ENCODE measurements around the gene WFIKKN1. TPM values are rescaled to one million over a fixed set of nuclear protein-coding genes. Genes with fewer than 3 reads are reported as not detected.

The WFIKKN1 gene
- total and polyA plus RNA-seq, 2 of the 13 experiments (the other 11 are each of a cell fraction or from before 2014, with no cell fraction given) = 1.7 to 4.9 TPM

GRCh38 chr16:630249-630814 lies 453 bp upstream of the WFIKKN1 start (continued):
- no peak for TF ChIP-seq HOMEZ (CRISPR knock-in tag; IDR thresholded peaks at IDR 0.05; ENCODE audit: low read depth)
- 0 out of 2 replicates have a peak, but pooled peaks have one; percentile 35 for TF ChIP-seq GFI1 (CRISPR knock-in tag; IDR thresholded peaks at IDR 0.05; ENCODE audit: borderline replicate concordance)
- TF ChIP-seq ZNF770 (CRISPR knock-in tag; IDR thresholded peaks at IDR 0.05) = 0 out of 2 replicates have a peak, but pooled peaks have one; percentile 2
- no peak for TF ChIP-seq ZNF7 (CRISPR knock-in tag; IDR thresholded peaks at IDR 0.05)
- peak; percentile 70; the same call in 1 of the 2 replicates for TF ChIP-seq SIX1 (CRISPR knock-in tag; IDR thresholded peaks at IDR 0.05; ENCODE audit: borderline replicate concordance)
- no peak for TF ChIP-seq MXI1 (IDR thresholded peaks at IDR 0.05; ENCODE audit: borderline replicate concordance, low read depth, low read length)
- TF ChIP-seq TRIM22 (IDR thresholded peaks at IDR 0.05) = no peak
- TF ChIP-seq ZNF557 (CRISPR knock-in tag; IDR thresholded peaks at IDR 0.05) = no peak
- peak; percentile 11; the same call in 1 of the 2 replicates for TF ChIP-seq ZIK1 (CRISPR knock-in tag; IDR thresholded peaks at IDR 0.05; ENCODE audit: borderline replicate concordance, low read depth)
- TF ChIP-seq ZSCAN9 (CRISPR knock-in tag; IDR thresholded peaks at IDR 0.05; ENCODE audit: borderline replicate concordance) = no peak
- TF ChIP-seq ZNF441 (CRISPR knock-in tag; IDR thresholded peaks at IDR 0.05; ENCODE audit: borderline replicate concordance) = no peak
